ENCODE results near the gene SPOCK3. TPM values are rescaled to one million over a fixed set of nuclear protein-coding genes. Genes with fewer than 3 reads are reported as not detected.

SPOCK3 gene
- total and polyA plus RNA-seq, 10 of the 15 experiments (the other 5 are each of a cell fraction or from before 2014, with no cell fraction given): 0.06 to 0.39 (median 0.09) TPM; not detected in 5

- ChIA-PET CTCF (interaction anchor here (1.3 kb wide), 1 partner anchor 587 kb away, joined by 4 read pairs; no protein-coding TSS in a partner anchor), RAD21 (ENCODE audit: unreplicated experiment) (interaction anchor here (1.5 kb wide), 1 partner anchor 18 kb away, joined by 3 read pairs; no protein-coding TSS in a partner anchor), POLR2A (no interaction called here), SMC1A (ENCODE audit: uncharacterized antibody, unreplicated experiment) (interaction anchor here (0.5 to 6.1 kb wide), 4 partner anchors 11 to 49 kb away, joined by 3 to 32 read pairs (median 4); no protein-coding TSS in a partner anchor)
- no peak for ATAC-seq
- in situ Hi-C loops (cut with MboI) (no loop called here), intact Hi-C loops (cut with micrococcal nuclease; ENCODE audit: unreplicated experiment) (no loop called here)
- Histone ChIP-seq H4K20me1 (ENCODE audit: control insufficient read depth, insufficient read depth) (no peaks in the 10 kb centered on the region), H3K79me2 (ENCODE audit: control insufficient read depth, insufficient read depth, low read length) (no peaks in the 10 kb centered on the region), H3K36me3 (ENCODE audit: control insufficient read depth in 2 of 2, insufficient read depth in 2 of 2, low read length in 1 of 2) (no peaks in the 10 kb centered on the region), H3K27me3 (replicated peaks in 1 of 2; ENCODE audit: control insufficient read depth in 2 of 2, insufficient read depth in 2 of 2, low read length in 1 of 2) (no peaks in the 10 kb centered on the region), H3K9ac (ENCODE audit: control insufficient read depth, insufficient read depth, low read length) (no peak overlapping the region), H2AFZ (ENCODE audit: control insufficient read depth, low read depth, low read length) (no peak overlapping the region), H3K4me3 (no peak overlapping the region), H3K9me3 (replicated peaks; ENCODE audit: control insufficient read depth, insufficient read depth, low read length) (no peaks in the 10 kb centered on the region), H3K4me2 (ENCODE audit: control insufficient read depth, insufficient read depth) (no peak overlapping the region), H3K27ac (ENCODE audit: control insufficient read depth, insufficient read depth) (no peak overlapping the region), H3K4me1 (ENCODE audit: control insufficient read depth, insufficient read depth, low read length) (no peaks in the 10 kb centered on the region)
- DNase-seq (ENCODE audit: low read depth, low spot score): no peak
- no peak for FAIRE-seq
- no TSS peak for BruUV-seq (replicated peaks)
- WGBS (ENCODE audit: insufficient coverage, insufficient replicate concordance, low lambda C conversion rate, missing lambda C conversion rate): 15% methylated on average over 3 of the region's 3 CpGs
- no peak for TF ChIP-seq BRCA1 (IDR thresholded peaks at IDR 0.05; ENCODE audit: low read depth, low read length)
- no peak for TF ChIP-seq ELK1 (IDR thresholded peaks at IDR 0.05; ENCODE audit: low read depth, low read length)
- TF ChIP-seq STAT3 (IDR thresholded peaks at IDR 0.05; ENCODE audit: low read depth, low read length): no peak
- TF ChIP-seq CEBPZ (IDR thresholded peaks at IDR 0.05; ENCODE audit: low read depth, low read length): no peak
- TF ChIP-seq, protein P1, sequence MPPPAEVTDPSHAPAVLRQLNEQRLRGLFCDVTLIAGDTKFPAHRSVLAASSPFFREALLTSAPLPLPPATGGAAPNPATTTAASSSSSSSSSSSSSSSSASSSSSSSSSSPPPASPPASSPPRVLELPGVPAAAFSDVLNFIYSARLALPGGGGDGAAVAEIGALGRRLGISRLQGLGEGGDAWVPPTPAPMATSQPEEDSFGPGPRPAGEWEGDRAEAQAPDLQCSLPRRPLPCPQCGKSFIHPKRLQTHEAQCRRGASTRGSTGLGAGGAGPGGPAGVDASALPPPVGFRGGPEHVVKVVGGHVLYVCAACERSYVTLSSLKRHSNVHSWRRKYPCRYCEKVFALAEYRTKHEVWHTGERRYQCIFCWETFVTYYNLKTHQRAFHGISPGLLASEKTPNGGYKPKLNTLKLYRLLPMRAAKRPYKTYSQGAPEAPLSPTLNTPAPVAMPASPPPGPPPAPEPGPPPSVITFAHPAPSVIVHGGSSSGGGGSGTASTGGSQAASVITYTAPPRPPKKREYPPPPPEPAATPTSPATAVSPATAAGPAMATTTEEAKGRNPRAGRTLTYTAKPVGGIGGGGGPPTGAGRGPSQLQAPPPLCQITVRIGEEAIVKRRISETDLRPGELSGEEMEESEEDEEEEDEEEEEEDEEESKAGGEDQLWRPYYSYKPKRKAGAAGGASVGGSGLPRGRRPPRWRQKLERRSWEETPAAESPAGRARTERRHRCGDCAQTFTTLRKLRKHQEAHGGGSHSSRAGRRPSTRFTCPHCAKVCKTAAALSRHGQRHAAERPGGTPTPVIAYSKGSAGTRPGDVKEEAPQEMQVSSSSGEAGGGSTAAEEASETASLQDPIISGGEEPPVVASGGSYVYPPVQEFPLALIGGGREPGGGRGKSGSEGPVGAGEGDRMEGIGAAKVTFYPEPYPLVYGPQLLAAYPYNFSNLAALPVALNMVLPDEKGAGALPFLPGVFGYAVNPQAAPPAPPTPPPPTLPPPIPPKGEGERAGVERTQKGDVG (CRISPR knock-in tag; IDR thresholded peaks at IDR 0.05): no peak
- TF ChIP-seq, protein P2, sequence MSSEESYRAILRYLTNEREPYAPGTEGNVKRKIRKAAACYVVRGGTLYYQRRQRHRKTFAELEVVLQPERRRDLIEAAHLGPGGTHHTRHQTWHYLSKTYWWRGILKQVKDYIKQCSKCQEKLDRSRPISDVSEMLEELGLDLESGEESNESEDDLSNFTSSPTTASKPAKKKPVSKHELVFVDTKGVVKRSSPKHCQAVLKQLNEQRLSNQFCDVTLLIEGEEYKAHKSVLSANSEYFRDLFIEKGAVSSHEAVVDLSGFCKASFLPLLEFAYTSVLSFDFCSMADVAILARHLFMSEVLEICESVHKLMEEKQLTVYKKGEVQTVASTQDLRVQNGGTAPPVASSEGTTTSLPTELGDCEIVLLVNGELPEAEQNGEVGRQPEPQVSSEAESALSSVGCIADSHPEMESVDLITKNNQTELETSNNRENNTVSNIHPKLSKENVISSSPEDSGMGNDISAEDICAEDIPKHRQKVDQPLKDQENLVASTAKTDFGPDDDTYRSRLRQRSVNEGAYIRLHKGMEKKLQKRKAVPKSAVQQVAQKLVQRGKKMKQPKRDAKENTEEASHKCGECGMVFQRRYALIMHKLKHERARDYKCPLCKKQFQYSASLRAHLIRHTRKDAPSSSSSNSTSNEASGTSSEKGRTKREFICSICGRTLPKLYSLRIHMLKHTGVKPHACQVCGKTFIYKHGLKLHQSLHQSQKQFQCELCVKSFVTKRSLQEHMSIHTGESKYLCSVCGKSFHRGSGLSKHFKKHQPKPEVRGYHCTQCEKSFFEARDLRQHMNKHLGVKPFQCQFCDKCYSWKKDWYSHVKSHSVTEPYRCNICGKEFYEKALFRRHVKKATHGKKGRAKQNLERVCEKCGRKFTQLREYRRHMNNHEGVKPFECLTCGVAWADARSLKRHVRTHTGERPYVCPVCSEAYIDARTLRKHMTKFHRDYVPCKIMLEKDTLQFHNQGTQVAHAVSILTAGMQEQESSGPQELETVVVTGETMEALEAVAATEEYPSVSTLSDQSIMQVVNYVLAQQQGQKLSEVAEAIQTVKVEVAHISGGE (CRISPR knock-in tag; IDR thresholded peaks at IDR 0.05): no peak
- no peak for TF ChIP-seq TBL1XR1 (IDR thresholded peaks at IDR 0.05; ENCODE audit: low read depth, low read length)
- no peak for TF ChIP-seq CHD1 (IDR thresholded peaks at IDR 0.05; ENCODE audit: low read depth, low read length)
- no peak for TF ChIP-seq NFYA (IDR thresholded peaks at IDR 0.05; ENCODE audit: borderline replicate concordance, low read depth, low read length)
- TF ChIP-seq EED (IDR thresholded peaks at IDR 0.05; ENCODE audit: low read depth): no peak
- no peak for TF ChIP-seq NBN (IDR thresholded peaks at IDR 0.05)
- TF ChIP-seq, protein P3, sequence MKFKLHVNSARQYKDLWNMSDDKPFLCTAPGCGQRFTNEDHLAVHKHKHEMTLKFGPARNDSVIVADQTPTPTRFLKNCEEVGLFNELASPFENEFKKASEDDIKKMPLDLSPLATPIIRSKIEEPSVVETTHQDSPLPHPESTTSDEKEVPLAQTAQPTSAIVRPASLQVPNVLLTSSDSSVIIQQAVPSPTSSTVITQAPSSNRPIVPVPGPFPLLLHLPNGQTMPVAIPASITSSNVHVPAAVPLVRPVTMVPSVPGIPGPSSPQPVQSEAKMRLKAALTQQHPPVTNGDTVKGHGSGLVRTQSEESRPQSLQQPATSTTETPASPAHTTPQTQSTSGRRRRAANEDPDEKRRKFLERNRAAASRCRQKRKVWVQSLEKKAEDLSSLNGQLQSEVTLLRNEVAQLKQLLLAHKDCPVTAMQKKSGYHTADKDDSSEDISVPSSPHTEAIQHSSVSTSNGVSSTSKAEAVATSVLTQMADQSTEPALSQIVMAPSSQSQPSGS (IDR thresholded peaks at IDR 0.05; ENCODE audit: low read length): no peak
These were observed 198.9 kb downstream of the SPOCK3 start for GRCh38 chr4:167035390-167035789.

All from GM12878 (cell line).